Neural cell (in vitro differentiated cells): ENCODE results near the gene COX7B. TPM values are rescaled to one million over a fixed set of nuclear protein-coding genes. Genes with fewer than 3 reads are reported as not detected.
"Not testable (repeated sequence)": the region's sequence is repeated elsewhere in the genome, so short reads cannot be mapped to it uniquely, and the experiment has no call there.

ENCODE experiments used
- H2AFZ ChIP-seq: fragments of 200-600, 300-800 bp; sonication (generic), shearing (Covaris generic); 2 replicates; pipeline ENCODE4 v1.6.0; 2014; ENCODE audit warnings: low read depth, mild to moderate bottlenecking, antibody characterized with exemption, low read length, moderate library complexity
- H3F3A ChIP-seq: fragments of 200-600 bp; shearing (Covaris generic); 2 replicates; pipeline ENCODE4 v1.6.1; 2016; ENCODE audit warnings: mild to moderate bottlenecking, moderate library complexity, mixed read lengths, antibody characterized with exemption, low read length; ENCODE audit not compliant: insufficient read depth, poor library complexity, severe bottlenecking
- H3K27ac ChIP-seq: fragments of 200-600, 300-800 bp; sonication (generic), shearing (Covaris generic); 2 replicates; pipeline ENCODE4 v1.5.1; 2014; ENCODE audit warnings: mild to moderate bottlenecking, low read length, moderate library complexity
- H3K27me3 ChIP-seq: fragments of 300-800, 200-600 bp; sonication (generic), shearing (Covaris generic); 2 replicates; pipeline ENCODE4 v1.6.0; 2014; ENCODE audit warnings: mild to moderate bottlenecking, low read depth, low read length, moderate library complexity; ENCODE audit not compliant: insufficient read depth
- H3K36me3 ChIP-seq: fragments of 300-800, 200-600 bp; sonication (generic), shearing (Covaris generic); 2 replicates; pipeline ENCODE4 v1.5.1; 2014; ENCODE audit warnings: mild to moderate bottlenecking, antibody characterized with exemption, low read length, moderate library complexity; ENCODE audit not compliant: insufficient read depth
- H3K4me2 ChIP-seq: fragments of 300-800, 200-600 bp; sonication (generic), shearing (Covaris generic); 2 replicates; pipeline ENCODE4 v1.6.0; 2014; ENCODE audit warnings: mild to moderate bottlenecking, low read length
- H3K4me3 ChIP-seq: fragments of 300-800, 200-600 bp; sonication (generic), shearing (Covaris generic); 2 replicates; pipeline ENCODE4 v1.5.1; 2014; ENCODE audit warnings: mild to moderate bottlenecking, low read length, moderate library complexity
- H3K79me2 ChIP-seq: fragments of 200-600 bp; shearing (Covaris generic); replicated peaks from 2 replicates; pipeline ENCODE4 v1.6.0; 2014; ENCODE audit warnings: mild to moderate bottlenecking, low read length, moderate library complexity; ENCODE audit not compliant: insufficient read depth
- H3K9ac ChIP-seq: fragments of 300-800, 200-600 bp; sonication (generic), shearing (Covaris generic); 2 replicates; pipeline ENCODE4 v1.6.1; 2016; ENCODE audit warnings: mild to moderate bottlenecking, low read length, mixed read lengths
- H3K9me2 ChIP-seq: fragments of 200-600 bp; shearing (Covaris generic); 2 replicates; pipeline ENCODE4 v1.6.1; 2016; ENCODE audit warnings: mild to moderate bottlenecking, low read length, mixed read lengths; ENCODE audit not compliant: insufficient read depth
- H3K9me3 ChIP-seq: fragments of 200-600, 300-800 bp; sonication (generic), shearing (Covaris generic); 2 replicates; pipeline ENCODE4 v1.6.1; 2016; ENCODE audit warnings: mild to moderate bottlenecking, mixed run types, low read length, moderate library complexity, mixed read lengths
- H4K20me1 ChIP-seq: fragments of 200-600 bp; shearing (Covaris generic); 2 replicates; pipeline ENCODE4 v1.6.1; 2016; ENCODE audit warnings: mild to moderate bottlenecking, mixed run types; ENCODE audit not compliant: insufficient read depth
- EP300 ChIP-seq: fragments of 450-650 bp; conservative IDR thresholded peaks from 2 replicates; pipeline ENCODE4 v1.6.1; 2014; ENCODE audit warnings: antibody characterized with exemption, mild to moderate bottlenecking, moderate library complexity; ENCODE audit not compliant: poor library complexity, severe bottlenecking
- EZH2 ChIP-seq: fragments of 200-600, 300-800 bp; shearing (Covaris generic), sonication (generic); IDR thresholded peaks from 2 replicates; pipeline ENCODE4 v1.6.1; 2014; ENCODE audit warnings: antibody characterized with exemption, low read length, borderline replicate concordance, mild to moderate bottlenecking; ENCODE audit not compliant: insufficient read depth, poor library complexity, severe bottlenecking
- MXI1 ChIP-seq: fragments of 450-650 bp; conservative IDR thresholded peaks from 2 replicates; pipeline ENCODE4 v1.6.1; 2014; ENCODE audit warnings: antibody characterized with exemption, mild to moderate bottlenecking; ENCODE audit not compliant: poor library complexity, severe bottlenecking
- POLR2AphosphoS5 ChIP-seq: IDR thresholded peaks from 2 replicates; pipeline ENCODE4 v1.6.1; 2012
- RAD21 ChIP-seq: fragments of 450-650 bp; conservative IDR thresholded peaks from 2 replicates; pipeline ENCODE4 v1.6.1; 2014; ENCODE audit warnings: antibody characterized with exemption, mild to moderate bottlenecking, moderate library complexity
- SMC3 ChIP-seq: fragments of 450-650 bp; conservative IDR thresholded peaks from 2 replicates; pipeline ENCODE4 v1.6.1; 2014; ENCODE audit warnings: antibody characterized with exemption, mild to moderate bottlenecking, moderate library complexity; ENCODE audit not compliant: poor library complexity
- TAF1 ChIP-seq: IDR thresholded peaks from 2 replicates; pipeline ENCODE4 v1.6.1; 2012; ENCODE audit warnings: low read depth
- polyA plus RNA-seq: library from polyadenylated mRNA; depleted of rRNA; stranded (reverse); fragments of >200 nt; gene quantifications from 2 replicates; pipeline ENCODE4 v1.2.3, GENCODE V29; 2014
- TF ChIP-seq, protein P1 (sequence below): fragments of 450-650 bp; IDR thresholded peaks from 2 replicates; pipeline ENCODE4 v1.5.1; 2014; ENCODE audit warnings: antibody characterized with exemption, mild to moderate bottlenecking, moderate library complexity; ENCODE audit not compliant: poor library complexity, severe bottlenecking
- TF ChIP-seq, protein P2 (sequence below): IDR thresholded peaks from 2 replicates; pipeline ENCODE4 v1.6.1; 2012; ENCODE audit warnings: borderline replicate concordance

COX7B gene
- polyA plus RNA-seq, 1 donor from 2014 or later, result 1,191 TPM

DNA sequence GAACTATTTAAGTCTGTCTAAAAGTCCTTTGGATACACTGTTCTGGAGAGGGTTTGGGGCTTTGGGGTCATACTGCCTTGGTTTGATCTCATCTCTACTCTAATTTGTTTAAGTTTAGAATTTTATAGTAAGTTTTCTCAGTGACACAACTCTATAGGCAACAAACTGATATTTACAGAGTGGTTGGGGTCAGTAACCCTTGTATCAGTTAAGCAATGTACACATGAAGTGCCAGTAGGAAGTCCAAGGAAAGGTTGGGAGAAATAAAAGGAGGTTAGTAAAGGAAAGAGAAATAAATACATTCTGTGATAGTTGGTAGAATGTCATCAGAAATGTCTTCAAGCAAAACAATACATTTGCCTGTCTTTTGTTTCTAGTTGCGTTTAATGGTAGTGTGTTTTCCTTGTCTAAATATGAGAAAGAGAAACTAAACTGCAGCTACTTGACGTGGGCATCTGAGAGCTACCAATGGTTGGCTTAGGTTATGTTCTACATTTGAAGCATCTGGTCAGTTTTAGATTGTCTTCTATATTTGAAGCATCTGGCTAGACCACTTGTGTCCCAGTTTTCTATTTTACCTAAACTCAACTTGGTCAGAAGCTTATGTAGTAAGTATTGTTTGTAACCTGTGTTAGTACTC is 18.1 kb downstream of the COX7B start:
- H3F3A ChIP-seq, result no peaks in the 10 kb centered on the region
- no peak overlapping the region for H2AFZ ChIP-seq
- H3K79me2 ChIP-seq, result peaks cover 13% of the 10 kb centered on the region
- no peak overlapping the region for H3K9ac ChIP-seq
- no peaks in the 10 kb centered on the region for H3K36me3 ChIP-seq
- no peaks in the 10 kb centered on the region for H3K9me2 ChIP-seq
- H3K9me3 ChIP-seq, result no peaks in the 10 kb centered on the region
- no peaks in the 10 kb centered on the region for H3K27me3 ChIP-seq
- H3K4me2 ChIP-seq, result no peak overlapping the region
- no peaks in the 10 kb centered on the region for H4K20me1 ChIP-seq
- H3K27ac ChIP-seq, result no peak overlapping the region
- TF ChIP-seq POLR2AphosphoS5, result no peak
- TF ChIP-seq EP300, result no peak
- no peak overlapping the region for H3K4me3 ChIP-seq

DNA sequence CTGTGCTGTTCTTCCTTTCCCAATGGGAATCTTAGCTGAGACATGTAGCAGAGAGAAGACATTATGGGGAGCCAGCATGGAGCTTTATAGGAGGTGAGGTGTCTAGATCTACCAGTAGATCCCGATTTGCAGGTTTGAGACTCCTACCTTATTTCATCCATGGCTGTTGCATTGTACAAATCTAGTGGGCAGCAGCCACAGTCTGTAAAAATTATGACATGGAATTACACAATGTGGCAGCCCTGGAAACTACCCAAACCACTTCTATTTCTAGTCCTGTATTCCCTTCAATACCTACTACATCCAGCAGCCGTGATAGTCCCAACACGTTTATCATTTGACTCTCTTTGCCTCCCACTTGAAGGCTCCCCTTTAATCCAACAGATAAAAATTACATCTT is 19.3 kb downstream of the COX7B start:
- Histone ChIP-seq H3K9ac (no peak overlapping the region), H3K79me2 (peaks cover 1% of the 10 kb centered on the region), H3K9me2 (no peaks in the 10 kb centered on the region), H3K27me3 (no peaks in the 10 kb centered on the region), H3F3A (no peaks in the 10 kb centered on the region), H3K27ac (no peak overlapping the region), H4K20me1 (no peaks in the 10 kb centered on the region), H2AFZ (no peak overlapping the region), H3K36me3 (no peaks in the 10 kb centered on the region), H3K9me3 (no peaks in the 10 kb centered on the region), H3K4me3 (no peak overlapping the region), H3K4me2 (no peak overlapping the region)
- TF ChIP-seq MXI1 (no peak), RAD21 (no peak), EZH2 (no peak), SMC3 (no peak), TAF1 (no peak), EP300 (no peak), POLR2AphosphoS5 (no peak)
- TF ChIP-seq, protein P1, sequence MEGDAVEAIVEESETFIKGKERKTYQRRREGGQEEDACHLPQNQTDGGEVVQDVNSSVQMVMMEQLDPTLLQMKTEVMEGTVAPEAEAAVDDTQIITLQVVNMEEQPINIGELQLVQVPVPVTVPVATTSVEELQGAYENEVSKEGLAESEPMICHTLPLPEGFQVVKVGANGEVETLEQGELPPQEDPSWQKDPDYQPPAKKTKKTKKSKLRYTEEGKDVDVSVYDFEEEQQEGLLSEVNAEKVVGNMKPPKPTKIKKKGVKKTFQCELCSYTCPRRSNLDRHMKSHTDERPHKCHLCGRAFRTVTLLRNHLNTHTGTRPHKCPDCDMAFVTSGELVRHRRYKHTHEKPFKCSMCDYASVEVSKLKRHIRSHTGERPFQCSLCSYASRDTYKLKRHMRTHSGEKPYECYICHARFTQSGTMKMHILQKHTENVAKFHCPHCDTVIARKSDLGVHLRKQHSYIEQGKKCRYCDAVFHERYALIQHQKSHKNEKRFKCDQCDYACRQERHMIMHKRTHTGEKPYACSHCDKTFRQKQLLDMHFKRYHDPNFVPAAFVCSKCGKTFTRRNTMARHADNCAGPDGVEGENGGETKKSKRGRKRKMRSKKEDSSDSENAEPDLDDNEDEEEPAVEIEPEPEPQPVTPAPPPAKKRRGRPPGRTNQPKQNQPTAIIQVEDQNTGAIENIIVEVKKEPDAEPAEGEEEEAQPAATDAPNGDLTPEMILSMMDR, result no peak
- TF ChIP-seq, protein P2, sequence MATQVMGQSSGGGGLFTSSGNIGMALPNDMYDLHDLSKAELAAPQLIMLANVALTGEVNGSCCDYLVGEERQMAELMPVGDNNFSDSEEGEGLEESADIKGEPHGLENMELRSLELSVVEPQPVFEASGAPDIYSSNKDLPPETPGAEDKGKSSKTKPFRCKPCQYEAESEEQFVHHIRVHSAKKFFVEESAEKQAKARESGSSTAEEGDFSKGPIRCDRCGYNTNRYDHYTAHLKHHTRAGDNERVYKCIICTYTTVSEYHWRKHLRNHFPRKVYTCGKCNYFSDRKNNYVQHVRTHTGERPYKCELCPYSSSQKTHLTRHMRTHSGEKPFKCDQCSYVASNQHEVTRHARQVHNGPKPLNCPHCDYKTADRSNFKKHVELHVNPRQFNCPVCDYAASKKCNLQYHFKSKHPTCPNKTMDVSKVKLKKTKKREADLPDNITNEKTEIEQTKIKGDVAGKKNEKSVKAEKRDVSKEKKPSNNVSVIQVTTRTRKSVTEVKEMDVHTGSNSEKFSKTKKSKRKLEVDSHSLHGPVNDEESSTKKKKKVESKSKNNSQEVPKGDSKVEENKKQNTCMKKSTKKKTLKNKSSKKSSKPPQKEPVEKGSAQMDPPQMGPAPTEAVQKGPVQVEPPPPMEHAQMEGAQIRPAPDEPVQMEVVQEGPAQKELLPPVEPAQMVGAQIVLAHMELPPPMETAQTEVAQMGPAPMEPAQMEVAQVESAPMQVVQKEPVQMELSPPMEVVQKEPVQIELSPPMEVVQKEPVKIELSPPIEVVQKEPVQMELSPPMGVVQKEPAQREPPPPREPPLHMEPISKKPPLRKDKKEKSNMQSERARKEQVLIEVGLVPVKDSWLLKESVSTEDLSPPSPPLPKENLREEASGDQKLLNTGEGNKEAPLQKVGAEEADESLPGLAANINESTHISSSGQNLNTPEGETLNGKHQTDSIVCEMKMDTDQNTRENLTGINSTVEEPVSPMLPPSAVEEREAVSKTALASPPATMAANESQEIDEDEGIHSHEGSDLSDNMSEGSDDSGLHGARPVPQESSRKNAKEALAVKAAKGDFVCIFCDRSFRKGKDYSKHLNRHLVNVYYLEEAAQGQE, result no peak

DNA sequence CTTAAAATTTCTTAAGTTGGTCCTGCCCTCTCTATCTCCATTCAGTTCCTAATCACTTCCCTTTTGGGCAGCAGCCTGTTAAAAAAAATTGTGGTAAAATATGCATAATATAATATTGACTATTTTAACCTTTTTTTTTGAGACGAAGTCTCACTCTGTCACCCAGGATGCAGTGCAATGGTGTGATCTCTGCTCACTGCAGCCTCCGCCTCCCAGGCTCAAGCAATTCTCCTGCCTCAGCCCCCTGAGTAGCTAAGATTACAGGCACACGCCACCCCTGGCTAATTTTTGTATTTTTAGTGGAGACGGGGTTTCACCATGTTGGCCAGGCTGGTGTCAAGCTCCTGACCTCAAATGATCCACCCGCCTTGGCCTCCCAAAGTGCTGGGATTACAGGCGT is 20.1 kb downstream of the COX7B start:
- H3K9me3 ChIP-seq, H4K20me1 ChIP-seq, H3K27ac ChIP-seq, H3K4me3 ChIP-seq, H3K9me2 ChIP-seq, H2AFZ ChIP-seq, H3K27me3 ChIP-seq, H3K36me3 ChIP-seq, H3K79me2 ChIP-seq, H3K9ac ChIP-seq, H3K4me2 ChIP-seq, H3F3A ChIP-seq: not testable (repeated sequence)
